Measurements from ENCODE around the gene REEP6.

DNA sequence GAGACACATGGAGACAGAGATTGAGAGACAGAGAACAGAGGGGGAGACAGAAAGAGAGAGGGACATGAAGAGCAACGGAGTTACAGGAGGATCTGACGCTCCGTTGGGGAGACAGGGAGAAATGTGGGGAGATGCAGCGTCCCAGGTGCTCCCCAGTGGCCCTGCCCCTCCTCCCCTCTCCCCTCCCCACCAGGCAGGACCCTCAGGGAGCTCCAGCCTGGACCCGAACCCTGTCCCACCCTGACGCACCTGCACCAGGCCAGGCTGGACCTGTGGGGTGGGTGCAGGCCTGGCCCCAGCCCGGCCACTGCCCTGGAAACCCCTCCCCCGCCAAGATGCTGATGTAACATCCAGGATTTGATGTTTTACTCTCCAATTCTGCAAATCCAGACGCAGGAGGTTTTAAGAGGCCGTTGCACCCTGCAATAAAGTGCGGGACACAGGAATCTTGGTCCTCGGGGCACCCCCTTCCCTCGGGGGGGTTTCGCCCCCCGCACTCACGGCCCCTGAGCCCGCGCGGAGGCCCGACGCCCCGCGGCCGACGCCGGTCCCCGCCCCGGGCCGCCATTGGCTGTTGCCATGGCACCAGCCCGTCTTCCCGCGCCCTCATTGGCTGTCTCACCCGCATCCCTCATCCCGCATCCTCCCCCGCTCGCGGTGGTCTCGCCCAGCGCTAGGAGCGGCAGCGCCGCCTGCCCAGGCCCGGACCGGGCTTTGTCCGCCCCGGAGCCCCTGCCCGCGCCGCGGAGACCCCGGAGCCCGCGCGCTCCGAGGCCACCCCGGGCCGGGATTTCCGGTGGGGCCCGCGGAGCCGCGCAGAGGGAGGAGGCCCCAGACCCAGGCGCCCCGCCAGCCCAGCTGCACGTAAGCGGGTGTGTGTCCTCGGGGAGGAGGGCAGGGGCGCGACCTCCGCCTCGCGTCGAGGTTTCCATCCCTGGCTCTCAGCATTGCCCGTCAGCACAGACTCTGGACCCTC, 41.2 kb upstream of the REEP6 start, which contains the start of gene APC2:
- TF ChIP-seq CTCF (IDR thresholded peaks at IDR 0.05 in 4 of 5, conservative IDR thresholded peaks at IDR 0.05 in 1 of 5) (no peak), POLR2A (IDR thresholded peaks at IDR 0.05) (no peak)
